HG03558 (cell line): ENCODE results near the gene ASIC1.
A peak's percentile ranks its signal among the peaks of the same experiment; 100 is the strongest.

ENCODE experiments used
- ATAC-seq: cut with Tn5 transposase; IDR thresholded peaks from one replicate; pipeline ENCODE4 v1.9.1; 2021; ENCODE audit warnings: moderate number of reproducible peaks; ENCODE audit not compliant: unreplicated experiment; ENCODE audit errors: extremely low read depth

Gene ASIC1

GRCh38 chr12:50104417-50105366, 47.3 kb downstream of the ASIC1 start:
- ATAC-seq: no peak

- ATAC-seq: no peak
Measured at GRCh38 chr12:50105913-50106450, 48.6 kb downstream of the ASIC1 start.

- no peak for ATAC-seq
Measured at GRCh38 chr12:50106907-50107306, 49.5 kb downstream of the ASIC1 start.

- no peak for ATAC-seq
Measured at GRCh38 chr12:50107416-50108268, 50.2 kb downstream of the ASIC1 start.

GRCh38 chr12:50109319-50109718, 51.9 kb downstream of the ASIC1 start:
- no peak for ATAC-seq

- ATAC-seq: no peak
Measured at GRCh38 chr12:50110127-50110761, 52.8 kb downstream of the ASIC1 start.

GRCh38 chr12:50110762-50111351, 53.5 kb downstream of the ASIC1 start:
- no peak for ATAC-seq

- peak; percentile 1 for ATAC-seq
Measured at GRCh38 chr12:50111395-50111692, 53.9 kb downstream of the ASIC1 start.

- ATAC-seq: peak; percentile 69
Measured at GRCh38 chr12:50111693-50112455, 54.5 kb downstream of the ASIC1 start, which contains the start of gene COX14. Gene COX14, plus strand, starts transcription at chr12:50112236. Its CDS starts 7,808 bp downstream, at chr12:50120044.

GRCh38 chr12:50112456-50113218, 55.2 kb downstream of the ASIC1 start:
- ATAC-seq: no peak

- no peak for ATAC-seq
Measured at GRCh38 chr12:50117057-50117622, 59.7 kb downstream of the ASIC1 start.

GRCh38 chr12:50119387-50119786, 62.0 kb downstream of the ASIC1 start:
- ATAC-seq: no peak

GRCh38 chr12:50120521-50120920, 63.1 kb downstream of the ASIC1 start:
- ATAC-seq: no peak

GRCh38 chr12:50120953-50121352, 63.6 kb downstream of the ASIC1 start:
- no peak for ATAC-seq

GRCh38 chr12:50121641-50122040, 64.2 kb downstream of the ASIC1 start:
- no peak for ATAC-seq

- no peak for ATAC-seq
Measured at GRCh38 chr12:50123203-50123602, 65.8 kb downstream of the ASIC1 start.

- no peak for ATAC-seq
Measured at GRCh38 chr12:50127546-50127945, 70.2 kb downstream of the ASIC1 start.

GRCh38 chr12:50129290-50129689, 71.9 kb downstream of the ASIC1 start:
- ATAC-seq: no peak
